DND-41 (cell line): Measurements from ENCODE around the gene IP6K2.

Experiments used
- ATAC-seq: fragments of 200-7000 bp; cut with Tn5 transposase; 3 replicates; pipeline ENCODE4 v1.9.1; 2021; ENCODE audit warnings: low read depth; ENCODE audit not compliant: insufficient read depth
- DNase-seq: peaks from one replicate; pipeline ENCODE4 v3.0.0-alpha.2; 2020
- H2AFZ ChIP-seq: 2 replicates; pipeline ENCODE4 v1.6.0; 2012; ENCODE audit warnings: low read depth, low read length
- H3K27ac ChIP-seq: 2 replicates; pipeline ENCODE4 v1.5.1; 2012; ENCODE audit warnings: low read length, inconsistent platforms
- H3K27me3 ChIP-seq: fragments of 200-600 bp; sonication (generic); 2 replicates; pipeline ENCODE4 v1.6.0; 2012; ENCODE audit warnings: low read length, mild to moderate bottlenecking, inconsistent platforms; ENCODE audit not compliant: insufficient read depth, poor library complexity
- H3K36me3 ChIP-seq: 2 replicates; pipeline ENCODE4 v1.5.1; 2012; ENCODE audit warnings: low read length, inconsistent platforms; ENCODE audit not compliant: insufficient read depth
- H3K4me1 ChIP-seq: 2 replicates; pipeline ENCODE4 v1.5.1; 2012; ENCODE audit warnings: mild to moderate bottlenecking, low read length; ENCODE audit not compliant: insufficient read depth
- H3K4me2 ChIP-seq: 2 replicates; pipeline ENCODE4 v1.6.0; 2012; ENCODE audit warnings: mild to moderate bottlenecking, moderate library complexity, low read length, inconsistent platforms; ENCODE audit not compliant: insufficient read depth
- H3K4me3 ChIP-seq, 2 experiments: fragments of 200-600 bp in 1 of 2; shearing (Covaris generic) in 1 of 2; 2 replicates each; pipeline ENCODE4 v1.5.1; 2012 to 2016; ENCODE audit warnings: inconsistent platforms in 2 of 2, low read length in 2 of 2, mild to moderate bottlenecking in 2 of 2, low read depth in 1 of 2, moderate library complexity in 1 of 2
- H3K79me2 ChIP-seq: 2 replicates; pipeline ENCODE4 v1.6.0; 2012; ENCODE audit warnings: low read length, inconsistent platforms; ENCODE audit not compliant: insufficient read depth
- H3K9ac ChIP-seq: 2 replicates; pipeline ENCODE4 v1.6.0; 2012; ENCODE audit warnings: low read depth, mild to moderate bottlenecking, inconsistent platforms, low read length, moderate library complexity
- H3K9me3 ChIP-seq: 2 replicates; pipeline ENCODE4 v1.5.1; 2012; ENCODE audit warnings: low read length, moderate library complexity, mild to moderate bottlenecking, inconsistent platforms; ENCODE audit not compliant: insufficient read depth, severe bottlenecking
- H4K20me1 ChIP-seq: 2 replicates; pipeline ENCODE4 v1.6.0; 2012; ENCODE audit warnings: low read length; ENCODE audit not compliant: insufficient read depth
- EZH2 ChIP-seq: IDR thresholded peaks from 3 replicates; pipeline ENCODE4 v1.6.1; 2012; ENCODE audit warnings: borderline replicate concordance, low read depth, mild to moderate bottlenecking, moderate library complexity, low read length, inconsistent platforms; ENCODE audit not compliant: severe bottlenecking
- TF ChIP-seq, protein P1 (sequence below): IDR thresholded peaks from 2 replicates; pipeline ENCODE4 v1.5.1; 2012; ENCODE audit warnings: borderline replicate concordance, low read length, moderate library complexity, mild to moderate bottlenecking; ENCODE audit not compliant: poor library complexity, severe bottlenecking; ENCODE audit errors: extremely low read depth

IP6K2 gene

DNA sequence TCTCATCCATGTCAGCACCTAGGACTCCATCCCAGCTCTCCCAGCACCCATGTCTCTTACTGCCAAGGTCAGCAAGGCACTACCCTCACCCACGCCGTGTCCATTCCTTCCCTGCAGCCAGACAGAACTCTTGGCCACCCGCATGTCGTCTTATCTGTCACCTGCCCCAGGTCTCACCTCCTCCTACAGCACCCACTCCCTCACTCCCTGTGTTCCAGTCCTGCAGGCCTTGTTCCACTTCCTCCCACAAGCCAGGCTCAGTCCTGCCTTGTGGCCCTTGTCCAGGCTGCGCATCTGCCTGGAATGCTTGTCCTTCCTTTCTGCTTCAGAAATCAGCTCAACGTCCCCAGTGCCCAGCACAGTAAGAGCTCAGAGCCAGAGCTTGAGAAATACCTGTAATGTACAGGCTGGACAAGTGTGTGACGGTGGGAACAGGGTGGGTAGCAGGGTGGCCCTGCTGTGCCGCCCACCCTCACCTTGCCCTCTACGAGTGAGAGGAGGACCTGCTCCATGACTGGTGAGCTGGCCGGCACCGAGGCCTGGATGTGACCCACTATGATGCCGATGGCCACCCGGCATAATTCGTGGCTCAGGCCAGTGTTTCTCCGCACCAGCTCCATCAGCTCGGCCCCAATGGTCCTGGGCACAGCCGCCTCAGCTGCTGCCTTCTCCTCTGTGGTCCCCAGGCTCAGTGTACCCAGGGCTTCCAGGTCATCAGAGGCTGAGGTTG, 36.0 kb downstream of the IP6K2 start:
- Histone ChIP-seq H3K27ac (no peak overlapping the region), H3K79me2 (peaks cover 20% of the 10 kb centered on the region), H3K4me3 (no peak overlapping the region), H3K4me2 (no peak overlapping the region), H3K9me3 (no peaks in the 10 kb centered on the region), H3K36me3 (peaks cover 62% of the 10 kb centered on the region), H4K20me1 (no peaks in the 10 kb centered on the region; the same call in 1 of the 2 replicates), H3K4me1 (peaks cover 21% of the 10 kb centered on the region), H3K27me3 (no peaks in the 10 kb centered on the region), H2AFZ (no peak overlapping the region), H3K9ac (no peak overlapping the region)
- ATAC-seq (no peak), DNase-seq (no peak)
- TF ChIP-seq EZH2, result no peak

DNA sequence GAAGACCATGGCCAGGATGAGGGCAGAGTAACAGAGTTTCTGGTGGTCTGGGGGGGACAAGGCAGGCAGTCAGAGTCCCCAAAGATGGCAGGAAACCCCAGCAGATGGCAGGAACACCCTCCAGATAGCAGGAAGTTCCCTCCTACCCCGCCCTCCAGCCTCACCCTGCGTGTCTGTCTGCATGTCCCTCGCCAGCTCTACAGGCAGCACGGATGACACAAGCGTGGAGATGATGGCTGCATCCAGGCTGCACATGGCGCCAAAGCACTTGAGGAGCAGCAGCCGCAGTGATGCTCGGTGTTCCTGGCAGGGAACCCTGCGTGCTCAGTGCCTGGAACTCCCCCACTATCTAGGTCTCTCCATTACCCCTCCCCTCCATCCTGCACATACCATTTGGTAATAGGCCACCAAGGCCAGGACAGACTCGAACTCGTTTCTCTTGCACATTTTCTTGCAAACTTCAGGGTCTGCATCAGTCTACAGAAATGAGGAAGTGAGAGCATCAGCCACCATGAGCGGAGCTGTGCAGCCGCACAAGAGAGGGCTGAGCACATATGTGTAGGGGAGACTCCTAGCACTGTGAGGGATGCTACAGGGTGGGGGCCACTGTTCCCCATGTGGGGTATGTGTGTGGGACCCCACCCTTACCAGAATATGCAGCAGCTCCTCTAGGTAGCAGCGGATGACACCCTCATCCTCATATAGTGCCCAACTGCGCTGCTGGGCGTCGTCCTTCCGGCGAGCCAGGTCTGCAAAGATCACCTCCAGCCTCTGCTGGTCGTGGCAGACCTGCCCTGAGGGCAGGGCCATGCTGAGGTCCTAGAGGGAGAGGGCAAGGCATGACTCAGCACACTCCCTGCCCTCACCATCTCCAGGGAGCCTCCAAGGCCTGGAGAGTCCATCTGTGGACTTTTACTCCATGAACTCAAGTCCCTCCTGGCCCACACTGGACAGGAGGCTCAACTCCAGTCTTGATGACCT, 37.3 kb downstream of the IP6K2 start:
- no peak overlapping the region for H3K9ac ChIP-seq
- H3K36me3 ChIP-seq, result peaks cover 67% of the 10 kb centered on the region
- peaks cover 12% of the 10 kb centered on the region for H3K79me2 ChIP-seq
- no peak for TF ChIP-seq EZH2
- TF ChIP-seq, protein P1, sequence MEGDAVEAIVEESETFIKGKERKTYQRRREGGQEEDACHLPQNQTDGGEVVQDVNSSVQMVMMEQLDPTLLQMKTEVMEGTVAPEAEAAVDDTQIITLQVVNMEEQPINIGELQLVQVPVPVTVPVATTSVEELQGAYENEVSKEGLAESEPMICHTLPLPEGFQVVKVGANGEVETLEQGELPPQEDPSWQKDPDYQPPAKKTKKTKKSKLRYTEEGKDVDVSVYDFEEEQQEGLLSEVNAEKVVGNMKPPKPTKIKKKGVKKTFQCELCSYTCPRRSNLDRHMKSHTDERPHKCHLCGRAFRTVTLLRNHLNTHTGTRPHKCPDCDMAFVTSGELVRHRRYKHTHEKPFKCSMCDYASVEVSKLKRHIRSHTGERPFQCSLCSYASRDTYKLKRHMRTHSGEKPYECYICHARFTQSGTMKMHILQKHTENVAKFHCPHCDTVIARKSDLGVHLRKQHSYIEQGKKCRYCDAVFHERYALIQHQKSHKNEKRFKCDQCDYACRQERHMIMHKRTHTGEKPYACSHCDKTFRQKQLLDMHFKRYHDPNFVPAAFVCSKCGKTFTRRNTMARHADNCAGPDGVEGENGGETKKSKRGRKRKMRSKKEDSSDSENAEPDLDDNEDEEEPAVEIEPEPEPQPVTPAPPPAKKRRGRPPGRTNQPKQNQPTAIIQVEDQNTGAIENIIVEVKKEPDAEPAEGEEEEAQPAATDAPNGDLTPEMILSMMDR, result no peak
- no peaks in the 10 kb centered on the region; the same call in 1 of the 2 replicates for H4K20me1 ChIP-seq
- H3K27ac ChIP-seq, result no peak overlapping the region
- ATAC-seq, result no peak
- H3K4me3 ChIP-seq, result no peak overlapping the region
- H3K4me1 ChIP-seq, result peaks cover 14% of the 10 kb centered on the region
- DNase-seq, result no peak
- H3K27me3 ChIP-seq, result no peaks in the 10 kb centered on the region
- no peak overlapping the region for H2AFZ ChIP-seq
- H3K4me2 ChIP-seq, result no peak overlapping the region
- H3K9me3 ChIP-seq, result no peaks in the 10 kb centered on the region

DNA sequence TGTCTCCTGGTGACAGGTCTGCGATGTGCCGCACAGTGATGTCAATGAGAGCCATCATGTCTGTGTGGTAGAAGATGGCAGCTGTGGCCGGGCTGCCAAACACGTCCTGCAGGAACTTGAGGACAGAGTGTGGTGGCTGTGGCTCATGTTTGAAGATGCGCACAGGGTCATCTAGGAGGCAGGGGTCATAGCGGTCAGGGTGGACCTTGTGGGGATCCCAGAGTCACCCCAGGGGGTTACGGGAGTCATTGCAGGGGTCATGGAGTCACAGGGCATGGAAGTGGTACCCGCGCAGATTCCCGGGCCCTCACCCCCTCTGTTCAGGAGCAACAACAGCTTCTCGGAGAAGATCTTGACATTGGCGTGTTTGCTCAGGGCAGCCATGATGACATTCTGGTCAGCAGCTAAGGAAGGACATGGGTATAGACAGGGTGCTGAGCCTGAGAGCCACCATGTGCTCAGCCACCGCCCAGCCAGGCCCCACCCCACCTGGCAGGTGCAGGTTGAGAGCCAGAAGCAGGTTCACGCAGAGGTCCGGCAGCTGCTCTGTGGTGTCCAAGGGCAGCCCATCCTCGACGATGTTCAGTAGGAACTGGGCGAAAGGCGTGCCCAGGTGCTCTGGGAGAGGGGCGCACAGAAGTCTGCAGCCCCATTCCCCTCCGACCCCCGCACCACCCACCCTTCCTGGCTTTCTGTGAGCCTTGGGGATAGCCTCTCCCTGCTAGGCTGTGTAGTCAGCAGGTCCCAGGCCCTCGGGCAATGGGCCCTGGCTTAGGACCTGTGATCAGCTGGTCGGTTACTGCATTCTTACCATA, 38.2 kb downstream of the IP6K2 start:
- Histone ChIP-seq H2AFZ (no peak overlapping the region), H3K9ac (no peak overlapping the region), H3K79me2 (peaks cover 3% of the 10 kb centered on the region; the same call in 1 of the 2 replicates), H3K4me1 (peaks cover 5% of the 10 kb centered on the region), H3K4me2 (no peak overlapping the region), H3K27me3 (no peaks in the 10 kb centered on the region), H3K4me3 (no peak overlapping the region), H4K20me1 (no peaks in the 10 kb centered on the region; the same call in 1 of the 2 replicates), H3K9me3 (no peaks in the 10 kb centered on the region), H3K27ac (no peak overlapping the region), H3K36me3 (peaks cover 72% of the 10 kb centered on the region)
- TF ChIP-seq, protein P1, result no peak
- TF ChIP-seq EZH2, result no peak
- DNase-seq (no peak), ATAC-seq (no peak)
